Peyer's patch (tissue), 4 donors: Measurements from ENCODE around the gene HDAC8. TPM values are rescaled to one million over a fixed set of nuclear protein-coding genes. Genes with fewer than 3 reads are reported as not detected.

Experiments
- DNase-seq, 3 donors: peaks; one replicate each; pipeline ENCODE4 v3.0.0-alpha.2; 2017 to 2019
- H3K27ac ChIP-seq, 4 donors: fragments of 200-600 bp; sonication (generic); one replicate each; pipeline ENCODE4 v1.5.1; 2016 to 2019
- H3K27me3 ChIP-seq, 2 donors: fragments of 200-600 bp; sonication (generic); one replicate each; pipeline ENCODE4 v1.5.1; 2019
- H3K36me3 ChIP-seq, 3 donors: fragments of 200-600 bp; sonication (generic); one replicate each; pipeline ENCODE4 v1.5.1; 2016 to 2019
- H3K4me1 ChIP-seq, 4 donors: fragments of 200-600 bp; sonication (generic); one replicate each; pipeline ENCODE4 v1.5.1; 2016 to 2019
- H3K4me3 ChIP-seq, 4 donors: fragments of 200-600 bp; sonication (generic); 1 replicate in 3 of 4; 2 replicates in 1 of 4; pipeline ENCODE4 v1.5.1; 2016 to 2019; ENCODE audit warnings: mild to moderate bottlenecking in 1 of 4
- H3K9me3 ChIP-seq, 4 donors: fragments of 200-600 bp; sonication (generic); one replicate each; pipeline ENCODE4 v1.5.1; 2016 to 2019; ENCODE audit warnings: mild to moderate bottlenecking in 1 of 4
- POLR2A ChIP-seq, 2 donors: fragments of 450-650 bp; IDR thresholded peaks; one replicate each; pipeline ENCODE4 v1.5.1; 2017; ENCODE audit warnings: antibody characterized with exemption in 2 of 2, mild to moderate bottlenecking in 2 of 2, moderate library complexity in 2 of 2
- total RNA-seq, 4 donors: library from RNA; depleted of rRNA; stranded (reverse); fragments of >200 nt; gene quantifications; one replicate each; pipeline ENCODE4 v1.1.0, GENCODE V29; 2016
- TF ChIP-seq, protein P1 (sequence below), 6 experiments: fragments of 450-650 bp in 4 of 6; fragments of 200-600 bp in 2 of 6; sonication (generic) in 1 of 6; IDR thresholded peaks; one replicate each; pipeline ENCODE4 v1.5.1; 2017 to 2019; ENCODE audit warnings: antibody characterized with exemption in 6 of 6, mild to moderate bottlenecking in 3 of 6, moderate library complexity in 1 of 6

The HDAC8 gene
- total RNA-seq, 4 donors from 2014 or later, result 24.2 to 48.9 (median 46.0) TPM

GRCh38 chrX:72381439-72382201 is 191.0 kb downstream of the HDAC8 start:
- Histone ChIP-seq H3K9me3 (no peaks in the 10 kb centered on the region), H3K27me3 (no peaks in the 10 kb centered on the region), H3K4me1 (no peaks in the 10 kb centered on the region), H3K4me3 (no peak overlapping the region), H3K36me3 (no peaks in the 10 kb centered on the region), H3K27ac (no peak overlapping the region)
- TF ChIP-seq, protein P1, sequence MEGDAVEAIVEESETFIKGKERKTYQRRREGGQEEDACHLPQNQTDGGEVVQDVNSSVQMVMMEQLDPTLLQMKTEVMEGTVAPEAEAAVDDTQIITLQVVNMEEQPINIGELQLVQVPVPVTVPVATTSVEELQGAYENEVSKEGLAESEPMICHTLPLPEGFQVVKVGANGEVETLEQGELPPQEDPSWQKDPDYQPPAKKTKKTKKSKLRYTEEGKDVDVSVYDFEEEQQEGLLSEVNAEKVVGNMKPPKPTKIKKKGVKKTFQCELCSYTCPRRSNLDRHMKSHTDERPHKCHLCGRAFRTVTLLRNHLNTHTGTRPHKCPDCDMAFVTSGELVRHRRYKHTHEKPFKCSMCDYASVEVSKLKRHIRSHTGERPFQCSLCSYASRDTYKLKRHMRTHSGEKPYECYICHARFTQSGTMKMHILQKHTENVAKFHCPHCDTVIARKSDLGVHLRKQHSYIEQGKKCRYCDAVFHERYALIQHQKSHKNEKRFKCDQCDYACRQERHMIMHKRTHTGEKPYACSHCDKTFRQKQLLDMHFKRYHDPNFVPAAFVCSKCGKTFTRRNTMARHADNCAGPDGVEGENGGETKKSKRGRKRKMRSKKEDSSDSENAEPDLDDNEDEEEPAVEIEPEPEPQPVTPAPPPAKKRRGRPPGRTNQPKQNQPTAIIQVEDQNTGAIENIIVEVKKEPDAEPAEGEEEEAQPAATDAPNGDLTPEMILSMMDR (IDR thresholded peaks at IDR 0.05), result no peak
- TF ChIP-seq POLR2A (IDR thresholded peaks at IDR 0.05), result no peak
- no peak for DNase-seq

DNA sequence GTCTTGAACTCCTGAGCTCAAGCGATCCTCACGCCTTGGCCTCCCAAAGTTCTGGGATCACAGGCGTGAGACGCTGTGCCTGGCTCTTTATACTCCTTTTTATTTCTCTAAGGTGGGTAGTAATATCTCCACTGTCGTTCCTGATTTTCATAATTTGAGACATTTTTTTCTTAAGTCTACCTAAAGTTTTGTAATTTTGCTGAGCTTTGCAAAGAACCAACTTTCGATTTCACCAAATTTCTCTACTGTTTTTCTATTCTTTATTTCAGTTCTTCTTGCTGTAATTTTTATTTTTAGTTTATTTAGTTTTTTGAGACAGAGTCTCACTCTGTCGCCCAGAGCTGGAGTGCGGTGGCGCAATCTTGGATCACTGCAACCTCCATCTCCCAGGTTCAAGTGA is 196.5 kb downstream of the HDAC8 start:
- Histone ChIP-seq H3K36me3 (no peaks in the 10 kb centered on the region), H3K9me3 (no peaks in the 10 kb centered on the region), H3K27ac (no peak overlapping the region), H3K27me3 (no peaks in the 10 kb centered on the region), H3K4me1 (no peaks in the 10 kb centered on the region), H3K4me3 (no peak overlapping the region)
- no peak for DNase-seq
- TF ChIP-seq POLR2A (IDR thresholded peaks at IDR 0.05), result no peak
- TF ChIP-seq, protein P1 (IDR thresholded peaks at IDR 0.05), result no peak

GRCh38 chrX:72373136-72373535 is 199.5 kb downstream of the HDAC8 start:
- Histone ChIP-seq H3K27me3 (no peaks in the 10 kb centered on the region), H3K9me3 (no peaks in the 10 kb centered on the region), H3K4me3 (no peak overlapping the region), H3K27ac (no peak overlapping the region), H3K4me1 (no peaks in the 10 kb centered on the region), H3K36me3 (no peaks in the 10 kb centered on the region)
- DNase-seq, result no peak
- no peak for TF ChIP-seq POLR2A (IDR thresholded peaks at IDR 0.05)
- TF ChIP-seq, protein P1 (IDR thresholded peaks at IDR 0.05), result no peak

- no peak overlapping the region for H3K27ac ChIP-seq
- H3K27me3 ChIP-seq, result no peaks in the 10 kb centered on the region
- TF ChIP-seq, protein P1 (IDR thresholded peaks at IDR 0.05), result no peak
- TF ChIP-seq POLR2A (IDR thresholded peaks at IDR 0.05), result no peak
- H3K4me3 ChIP-seq, result no peak overlapping the region
- no peaks in the 10 kb centered on the region for H3K36me3 ChIP-seq
- no peaks in the 10 kb centered on the region for H3K4me1 ChIP-seq
- no peak for DNase-seq
- no peaks in the 10 kb centered on the region for H3K9me3 ChIP-seq
These were observed 199.9 kb downstream of the HDAC8 start for GRCh38 chrX:72372735-72373134.

GRCh38 chrX:72371405-72371804 is 201.2 kb downstream of the HDAC8 start:
- no peak for DNase-seq
- H3K27ac ChIP-seq, result no peak overlapping the region
- H3K4me3 ChIP-seq, result no peak overlapping the region
- H3K36me3 ChIP-seq, result no peaks in the 10 kb centered on the region
- no peaks in the 10 kb centered on the region for H3K9me3 ChIP-seq
- no peaks in the 10 kb centered on the region for H3K27me3 ChIP-seq
- H3K4me1 ChIP-seq, result no peaks in the 10 kb centered on the region
- TF ChIP-seq, protein P1 (IDR thresholded peaks at IDR 0.05), result no peak
- TF ChIP-seq POLR2A (IDR thresholded peaks at IDR 0.05), result no peak
